ENCODE data around the gene HACL1. TPM values are rescaled to one million over a fixed set of nuclear protein-coding genes. Genes with fewer than 3 reads are reported as not detected.

The HACL1 gene
- total RNA-seq, 1 donor from 2014 or later: 13.8 TPM

- DNase-seq (ENCODE audit: low spot score in 2 of 2): no peak
- no peaks in the 10 kb centered on the region for H3K9me3 ChIP-seq
- TF ChIP-seq CTCF (IDR thresholded peaks at IDR 0.05): no peak
- intact Hi-C loops (cut with DNase I): no loop called here
- H3K36me3 ChIP-seq: no peaks in the 10 kb centered on the region
- no peak overlapping the region for H3K4me3 ChIP-seq
- peaks cover 8 to 20% of the 10 kb centered on the region in 2 donors for H3K4me1 ChIP-seq
- H3K27ac ChIP-seq: peak overlapping the region in 1 of 2 donors; percentile 69
- no peaks in the 10 kb centered on the region for H3K27me3 ChIP-seq
These were observed 34.8 kb upstream of the HACL1 start for GRCh38 chr3:15636028-15636709.

GRCh38 chr3:15635121-15635661 lies 33.8 kb upstream of the HACL1 start:
- Histone ChIP-seq H3K9me3 (no peaks in the 10 kb centered on the region), H3K27ac (peak overlapping the region; percentile 61 to 69), H3K4me3 (peak overlapping the region in 1 of 2 donors; percentile 28), H3K36me3 (no peaks in the 10 kb centered on the region), H3K4me1 (peaks cover 14 to 26% of the 10 kb centered on the region in 2 donors), H3K27me3 (no peaks in the 10 kb centered on the region)
- no peak for TF ChIP-seq CTCF (IDR thresholded peaks at IDR 0.05)
- no peak for DNase-seq (ENCODE audit: low spot score in 2 of 2)
- intact Hi-C loops (cut with DNase I): no loop called here

- Histone ChIP-seq H3K27me3 (no peaks in the 10 kb centered on the region), H3K27ac (peak overlapping the region; percentile 61 to 69), H3K4me3 (peak overlapping the region in 1 of 2 donors; percentile 28), H3K36me3 (no peaks in the 10 kb centered on the region), H3K9me3 (no peaks in the 10 kb centered on the region), H3K4me1 (peaks cover 14 to 26% of the 10 kb centered on the region in 2 donors)
- no peak for TF ChIP-seq CTCF (IDR thresholded peaks at IDR 0.05)
- DNase-seq (ENCODE audit: low spot score in 2 of 2): no peak
- intact Hi-C loops (cut with DNase I): loop anchor here (5.0 kb wide), 1 partner anchor 613 kb away; no protein-coding TSS in a partner anchor
These were observed 33.3 kb upstream of the HACL1 start for GRCh38 chr3:15634671-15635070.

GRCh38 chr3:15633766-15634598 lies 32.6 kb upstream of the HACL1 start:
- Histone ChIP-seq H3K4me1 (peaks cover 14 to 26% of the 10 kb centered on the region in 2 donors), H3K27me3 (no peaks in the 10 kb centered on the region), H3K9me3 (no peaks in the 10 kb centered on the region), H3K4me3 (no peak overlapping the region), H3K27ac (peak overlapping the region; percentile 41 to 61), H3K36me3 (no peaks in the 10 kb centered on the region)
- no peak for DNase-seq (ENCODE audit: low spot score in 2 of 2)
- intact Hi-C loops (cut with DNase I): loop anchor here (5.0 kb wide), 1 partner anchor 613 kb away; no protein-coding TSS in a partner anchor
- no peak for TF ChIP-seq CTCF (IDR thresholded peaks at IDR 0.05)

- H3K36me3 ChIP-seq: no peaks in the 10 kb centered on the region
These were observed 31.8 kb upstream of the HACL1 start for GRCh38 chr3:15633159-15633558.

More at GRCh38 chr3:15633159-15633558, 31.8 kb upstream of the HACL1 start:
- Histone ChIP-seq H3K27me3 (no peaks in the 10 kb centered on the region), H3K27ac (no peak overlapping the region), H3K4me1 (peaks cover 14 to 26% of the 10 kb centered on the region in 2 donors), H3K4me3 (no peak overlapping the region), H3K9me3 (no peaks in the 10 kb centered on the region)
- no peak for TF ChIP-seq CTCF (IDR thresholded peaks at IDR 0.05)
- no peak for DNase-seq (ENCODE audit: low spot score in 2 of 2)
- intact Hi-C loops (cut with DNase I): loop anchor here (5.0 kb wide), 1 partner anchor 614 kb away; no protein-coding TSS in a partner anchor

Data from ascending aorta (tissue), 2 donors.